Neural crest cell (in vitro differentiated cells): ENCODE data around the gene MAP3K6. TPM values are rescaled to one million over a fixed set of nuclear protein-coding genes. Genes with fewer than 3 reads are reported as not detected.
A peak's percentile ranks its signal among the peaks of the same experiment; 100 is the strongest.

Experiments
- DNase-seq: peaks from one replicate; pipeline ENCODE4 v3.0.0; 2021; ENCODE audit warnings: low read depth, mixed read lengths, low spot score
- H3K27ac Mint-ChIP-seq: one replicate; pipeline ENCODE4 v1.8.0; 2021; ENCODE audit warnings: mild to moderate bottlenecking, mixed read lengths; ENCODE audit not compliant: unreplicated experiment
- H3K27me3 Mint-ChIP-seq: 2 replicates; pipeline ENCODE4 v1.8.0; 2021; ENCODE audit warnings: low read depth, mild to moderate bottlenecking, mixed read lengths
- H3K36me3 Mint-ChIP-seq: 2 replicates; pipeline ENCODE4 v1.8.0; 2021; ENCODE audit warnings: low read depth, mild to moderate bottlenecking, mixed read lengths
- H3K4me1 Mint-ChIP-seq: 2 replicates; pipeline ENCODE4 v1.8.0; 2021; ENCODE audit warnings: mixed read lengths
- H3K4me3 Mint-ChIP-seq: one replicate; pipeline ENCODE4 v1.8.0; 2021; ENCODE audit warnings: mild to moderate bottlenecking, mixed read lengths
- H3K9me3 Mint-ChIP-seq: 2 replicates; pipeline ENCODE4 v1.8.0; 2021; ENCODE audit warnings: mixed read lengths
- total RNA-seq: library from RNA; stranded (reverse); gene quantifications from 2 replicates; pipeline ENCODE4 v1.2.1, GENCODE V29; 2021
- TF ChIP-seq, protein P1 (sequence below): fragments of 200-600 bp; sonication (generic); conservative IDR thresholded peaks from 2 replicates; pipeline ENCODE4 v1.5.0; 2021; ENCODE audit warnings: antibody characterized with exemption, mild to moderate bottlenecking

The MAP3K6 gene
- total RNA-seq, 1 donor from 2014 or later, result 13.6 TPM

DNA sequence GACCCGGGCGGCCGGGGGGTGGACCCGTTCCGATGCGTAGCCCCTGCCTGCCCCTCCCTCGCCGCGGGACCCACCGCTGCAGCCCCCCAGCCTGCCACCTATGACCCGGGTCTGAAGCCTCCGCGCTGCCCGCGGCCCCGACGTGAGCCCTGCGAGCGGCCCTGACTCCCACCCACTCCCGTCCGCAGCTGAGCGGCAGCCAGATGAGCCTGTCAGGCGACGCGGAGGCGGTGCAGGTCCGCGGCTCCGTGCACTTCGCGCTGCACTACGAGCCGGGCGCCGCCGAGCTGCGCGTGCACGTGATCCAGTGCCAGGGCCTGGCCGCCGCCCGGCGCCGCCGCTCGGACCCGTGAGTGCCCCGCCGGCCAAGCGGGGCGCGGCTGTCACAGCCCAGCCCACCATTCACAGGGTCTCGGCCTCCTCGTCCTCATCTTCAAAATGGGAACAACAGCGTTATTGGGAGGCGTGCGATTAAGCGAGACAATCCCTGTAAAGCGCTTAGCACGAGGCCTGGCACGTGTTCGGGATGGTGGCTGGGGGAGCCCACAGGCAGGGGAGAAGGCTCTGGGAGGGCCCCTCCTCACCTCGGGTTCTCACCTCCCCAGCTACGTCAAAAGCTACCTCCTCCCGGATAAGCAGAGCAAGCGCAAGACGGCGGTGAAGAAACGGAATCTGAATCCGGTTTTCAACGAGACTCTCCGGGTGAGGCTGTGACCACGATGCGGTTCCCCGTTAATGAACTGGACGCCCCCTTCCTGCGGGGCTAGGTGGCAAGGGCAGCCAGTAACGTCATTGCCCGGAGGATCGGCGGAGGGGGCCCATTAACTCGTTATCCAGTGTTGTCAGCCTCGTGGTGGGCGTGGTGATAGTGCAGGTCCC is 16.7 kb downstream of the MAP3K6 start:
- Mint-ChIP-seq H3K4me3 (peak overlapping the region; percentile 38), H3K27ac (no peak overlapping the region), H3K9me3 (no peaks in the 10 kb centered on the region), H3K4me1 (peaks cover 9% of the 10 kb centered on the region), H3K36me3 (no peaks in the 10 kb centered on the region), H3K27me3 (peaks cover 46% of the 10 kb centered on the region)
- DNase-seq, result peak; percentile 48
- TF ChIP-seq, protein P1, sequence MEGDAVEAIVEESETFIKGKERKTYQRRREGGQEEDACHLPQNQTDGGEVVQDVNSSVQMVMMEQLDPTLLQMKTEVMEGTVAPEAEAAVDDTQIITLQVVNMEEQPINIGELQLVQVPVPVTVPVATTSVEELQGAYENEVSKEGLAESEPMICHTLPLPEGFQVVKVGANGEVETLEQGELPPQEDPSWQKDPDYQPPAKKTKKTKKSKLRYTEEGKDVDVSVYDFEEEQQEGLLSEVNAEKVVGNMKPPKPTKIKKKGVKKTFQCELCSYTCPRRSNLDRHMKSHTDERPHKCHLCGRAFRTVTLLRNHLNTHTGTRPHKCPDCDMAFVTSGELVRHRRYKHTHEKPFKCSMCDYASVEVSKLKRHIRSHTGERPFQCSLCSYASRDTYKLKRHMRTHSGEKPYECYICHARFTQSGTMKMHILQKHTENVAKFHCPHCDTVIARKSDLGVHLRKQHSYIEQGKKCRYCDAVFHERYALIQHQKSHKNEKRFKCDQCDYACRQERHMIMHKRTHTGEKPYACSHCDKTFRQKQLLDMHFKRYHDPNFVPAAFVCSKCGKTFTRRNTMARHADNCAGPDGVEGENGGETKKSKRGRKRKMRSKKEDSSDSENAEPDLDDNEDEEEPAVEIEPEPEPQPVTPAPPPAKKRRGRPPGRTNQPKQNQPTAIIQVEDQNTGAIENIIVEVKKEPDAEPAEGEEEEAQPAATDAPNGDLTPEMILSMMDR, result peak; percentile 15

DNA sequence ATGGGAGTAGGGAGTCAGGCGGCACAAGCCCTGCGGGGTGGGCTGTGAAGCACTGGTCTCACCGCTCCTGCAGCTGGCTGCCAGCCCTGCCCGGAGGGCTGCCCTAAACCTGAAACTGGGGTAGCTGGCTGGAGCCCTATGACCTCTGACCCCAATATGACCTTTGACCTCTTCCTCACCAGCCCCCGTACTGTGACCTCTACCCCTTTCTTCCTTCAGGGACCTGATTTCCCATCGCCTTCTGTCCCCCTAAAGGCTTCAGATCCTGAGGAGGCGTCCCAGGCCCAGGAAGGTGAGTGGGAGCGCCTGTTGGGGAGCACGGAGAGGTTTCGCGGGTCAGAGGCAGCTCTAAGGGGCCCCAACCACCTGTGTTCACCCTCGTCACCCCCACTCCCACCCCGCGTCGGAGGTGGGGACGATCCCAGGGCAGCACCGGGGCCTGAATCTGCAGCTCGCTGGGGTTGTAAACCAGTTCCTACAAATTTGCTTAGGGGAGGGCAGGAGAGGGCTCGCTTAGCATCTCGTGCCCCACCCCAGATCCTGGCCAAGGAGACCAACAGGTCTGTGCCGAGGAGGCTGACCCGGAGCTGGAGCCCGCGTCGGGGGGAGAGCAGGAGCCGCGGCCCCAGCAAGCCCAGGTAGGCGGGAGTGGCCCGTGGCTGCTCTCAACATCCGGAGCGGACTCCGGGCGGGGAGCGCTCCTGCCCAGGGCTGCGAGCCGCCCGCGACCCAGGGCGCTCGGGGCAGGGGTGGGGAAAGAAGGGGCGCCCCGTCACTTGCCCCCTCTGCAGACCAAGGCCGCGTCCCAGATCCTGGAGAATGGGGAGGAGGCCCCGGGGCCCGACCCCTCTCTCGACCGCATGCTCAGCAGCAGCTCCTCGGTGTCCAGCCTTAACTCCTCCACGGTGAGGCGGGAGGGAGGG is 17.6 kb downstream of the MAP3K6 start:
- peaks cover 46% of the 10 kb centered on the region for H3K27me3 Mint-ChIP-seq
- peaks cover 9% of the 10 kb centered on the region for H3K4me1 Mint-ChIP-seq
- H3K4me3 Mint-ChIP-seq, result no peak overlapping the region
- TF ChIP-seq, protein P1, result no peak
- H3K27ac Mint-ChIP-seq, result no peak overlapping the region
- DNase-seq, result no peak
- no peaks in the 10 kb centered on the region for H3K36me3 Mint-ChIP-seq
- H3K9me3 Mint-ChIP-seq, result no peaks in the 10 kb centered on the region

DNA sequence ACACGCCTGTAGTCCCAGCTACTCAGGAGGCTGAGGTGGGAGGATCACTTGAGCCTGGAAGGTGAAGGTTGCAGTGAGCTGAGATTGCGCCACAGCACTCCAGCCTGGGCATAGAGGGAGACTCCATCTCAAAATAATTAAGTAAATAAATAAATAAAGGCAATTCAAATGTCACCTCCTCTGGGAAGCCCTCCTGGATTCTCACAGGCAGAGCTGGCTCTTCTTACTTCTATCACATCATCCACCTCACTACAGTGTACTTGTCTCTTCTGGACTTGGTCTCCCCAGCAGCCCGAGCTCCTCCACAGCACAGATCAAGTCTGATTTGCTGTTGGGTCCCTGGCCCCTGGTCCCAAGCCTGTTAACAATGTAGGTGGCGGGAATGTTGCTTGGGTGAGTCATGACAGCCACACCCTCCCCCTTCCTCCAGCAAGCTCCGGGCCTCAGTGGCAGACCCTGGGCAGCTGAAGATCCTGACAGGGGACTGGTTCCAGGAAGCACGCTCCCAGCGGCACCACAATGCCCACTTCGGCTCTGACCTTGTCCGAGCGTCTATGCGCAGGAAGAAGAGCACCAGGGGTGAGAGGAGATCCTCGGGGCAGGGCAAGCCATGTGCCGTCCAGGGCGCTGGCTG is 19.7 kb downstream of the MAP3K6 start:
- no peak for DNase-seq
- peaks cover 45% of the 10 kb centered on the region for H3K27me3 Mint-ChIP-seq
- H3K36me3 Mint-ChIP-seq, result no peaks in the 10 kb centered on the region
- H3K4me3 Mint-ChIP-seq, result no peak overlapping the region
- H3K9me3 Mint-ChIP-seq, result no peaks in the 10 kb centered on the region
- peaks cover 15% of the 10 kb centered on the region for H3K4me1 Mint-ChIP-seq
- TF ChIP-seq, protein P1, result no peak
- H3K27ac Mint-ChIP-seq, result no peak overlapping the region

DNA sequence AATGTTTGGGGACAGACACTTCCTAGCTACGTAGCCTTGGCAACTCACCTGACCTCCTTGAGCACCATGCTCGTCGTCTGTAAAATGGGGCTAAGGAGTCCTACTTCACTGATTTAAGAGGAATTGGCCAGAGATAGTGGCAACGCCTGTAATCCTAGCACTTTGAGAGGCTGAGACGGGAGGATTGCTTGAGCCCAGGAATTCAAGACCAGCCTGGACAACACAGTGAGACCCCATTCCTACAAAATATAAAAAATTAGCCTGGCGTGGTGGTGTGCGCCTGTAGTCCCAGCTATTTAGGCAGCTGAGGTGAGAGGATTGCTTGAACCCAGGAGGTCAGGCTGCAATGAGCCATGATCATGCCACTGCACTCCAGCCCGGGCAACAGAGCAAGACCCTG is 20.4 kb downstream of the MAP3K6 start:
- TF ChIP-seq, protein P1, result no peak
- Mint-ChIP-seq H3K9me3 (no peaks in the 10 kb centered on the region), H3K27me3 (peaks cover 39% of the 10 kb centered on the region), H3K27ac (no peak overlapping the region), H3K4me1 (peaks cover 12% of the 10 kb centered on the region), H3K36me3 (no peaks in the 10 kb centered on the region), H3K4me3 (peak overlapping the region; percentile 8)
- DNase-seq, result no peak

DNA sequence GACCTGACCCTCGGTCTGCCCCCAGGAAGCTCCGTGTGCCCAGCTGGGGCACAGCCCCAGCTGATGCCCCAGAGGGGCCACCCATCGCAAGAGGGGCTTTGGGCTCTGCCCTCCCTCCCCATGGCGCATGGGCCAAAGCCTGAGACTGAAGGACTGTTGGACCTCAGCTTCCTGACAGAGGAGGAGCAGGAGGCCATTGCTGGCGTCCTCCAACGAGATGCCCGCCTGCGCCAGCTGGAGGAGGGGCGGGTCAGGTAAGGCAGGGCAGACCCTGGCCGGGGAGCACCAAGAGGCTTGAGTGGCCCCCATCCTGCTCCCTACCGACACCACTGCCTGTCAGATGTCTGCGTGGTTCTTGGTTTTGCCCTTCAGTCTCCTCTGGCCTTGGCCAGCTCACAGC is 21.5 kb downstream of the MAP3K6 start:
- no peak for DNase-seq
- no peak overlapping the region for H3K27ac Mint-ChIP-seq
- peaks cover 10% of the 10 kb centered on the region for H3K4me1 Mint-ChIP-seq
- H3K9me3 Mint-ChIP-seq, result no peaks in the 10 kb centered on the region
- no peaks in the 10 kb centered on the region for H3K36me3 Mint-ChIP-seq
- no peak overlapping the region for H3K4me3 Mint-ChIP-seq
- TF ChIP-seq, protein P1, result no peak
- H3K27me3 Mint-ChIP-seq, result peaks cover 30% of the 10 kb centered on the region
